Measurements from ENCODE around the gene MRPS12. TPM values are rescaled to one million over a fixed set of nuclear protein-coding genes. Genes with fewer than 3 reads are reported as not detected.

MRPS12 gene
- total and polyA plus RNA-seq, 9 of the 15 experiments (the other 6 are each of a cell fraction or from before 2014, with no cell fraction given) = 8.1 to 174 (median 52.0) TPM

GRCh38 chr19:38929929-38930775 is 592 bp upstream of the MRPS12 start, which contains the start of gene SARS2 (continued):
- TF ChIP-seq MYC (IDR thresholded peaks at IDR 0.05; ENCODE audit: low read depth, low read length) (peak; percentile 85), MYC (CRISPR knock-in tag; IDR thresholded peaks at IDR 0.05; ENCODE audit: borderline replicate concordance, low read depth) (no peak), BRD9 (IDR thresholded peaks at IDR 0.05; ENCODE audit: low read depth, partially characterized antibody) (peak; percentile 91), ZEB2 (IDR thresholded peaks at IDR 0.05) (no peak), SREBF2 (CRISPR knock-in tag; IDR thresholded peaks at IDR 0.05) (no peak), ETV6 (IDR thresholded peaks at IDR 0.05; ENCODE audit: borderline replicate concordance in 1 of 2, low read depth in 2 of 2, low read length in 1 of 2) (peak in 1 of 2 experiments; percentile 59; a peak in 1 of 4 replicates), ETV6 (CRISPR knock-in tag; IDR thresholded peaks at IDR 0.05; ENCODE audit: borderline replicate concordance) (no peak), ZNF766 (CRISPR knock-in tag; conservative IDR thresholded peaks at IDR 0.05) (no peak), JUN (IDR thresholded peaks at IDR 0.05; ENCODE audit: borderline replicate concordance, low read depth, low read length) (0 out of 2 replicates have a peak, but pooled peaks have one; percentile 44), JUN (CRISPR knock-in tag; IDR thresholded peaks at IDR 0.05; ENCODE audit: borderline replicate concordance) (no peak), ZNF584 (CRISPR knock-in tag; IDR thresholded peaks at IDR 0.05; ENCODE audit: low read depth) (no peak), ZNF212 (CRISPR knock-in tag; IDR thresholded peaks at IDR 0.05) (no peak), PYGO2 (tag; IDR thresholded peaks at IDR 0.05) (no peak), ZNF785 (CRISPR knock-in tag; IDR thresholded peaks at IDR 0.05) (no peak), SOX6 (IDR thresholded peaks at IDR 0.05) (peak; percentile 53; the same call in 1 of the 2 replicates), RBM22 (IDR thresholded peaks at IDR 0.05; ENCODE audit: low read depth, low read length, poor library complexity, severe bottlenecking) (no peak), RERE (CRISPR knock-in tag; IDR thresholded peaks at IDR 0.05; ENCODE audit: borderline replicate concordance) (no peak), TAF7 (tag; IDR thresholded peaks at IDR 0.05) (peak; percentile 90), ZNF280A (IDR thresholded peaks at IDR 0.05; ENCODE audit: low read depth, partially characterized antibody) (no peak), TCFL5 (CRISPR knock-in tag; conservative IDR thresholded peaks at IDR 0.05) (no peak), PHF20 (IDR thresholded peaks at IDR 0.05; ENCODE audit: partially characterized antibody) (peak; percentile 94), IFI16 (CRISPR knock-in tag; IDR thresholded peaks at IDR 0.05) (0 out of 2 replicates have a peak, but pooled peaks have one; percentile 45)
